ENCODE measurements around the gene GBF1.

DNA sequence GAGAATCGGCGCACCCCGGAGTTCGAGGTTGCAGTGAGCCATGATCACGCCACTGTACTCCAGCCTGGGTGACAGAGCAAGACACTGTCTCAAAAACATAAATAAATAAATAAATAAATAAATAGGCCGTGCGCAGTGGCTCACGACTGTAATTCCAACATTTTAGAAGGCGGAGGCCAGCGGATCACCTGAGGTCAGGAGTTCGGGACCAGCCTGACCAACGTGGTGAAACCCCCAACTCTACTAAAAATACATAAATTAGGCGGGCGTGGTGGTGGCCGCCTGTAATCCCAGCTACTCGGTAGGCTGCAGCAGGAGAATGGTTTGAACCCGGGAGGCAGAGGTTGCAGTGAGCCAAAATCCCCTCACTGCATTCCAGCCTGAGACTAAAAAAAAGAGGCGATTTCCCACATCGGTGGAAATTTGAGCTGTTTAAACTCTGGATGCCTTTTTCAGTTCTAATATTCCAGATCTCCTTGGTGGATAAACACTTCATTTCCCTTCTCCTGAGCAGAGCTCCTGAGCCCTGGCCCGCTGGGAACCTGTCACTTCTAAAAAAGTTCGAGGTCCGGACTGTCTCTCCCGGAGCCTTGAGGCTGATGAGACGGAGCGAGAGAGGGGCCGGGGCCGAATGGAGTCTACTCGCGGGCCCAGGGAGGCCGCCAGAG lies 148.2 kb downstream of the GBF1 start:
- TF ChIP-seq EZH2 (IDR thresholded peaks at IDR 0.05; ENCODE audit: low read depth) (no peak), CTCF (conservative IDR thresholded peaks at IDR 0.05) (no peak)
